ENCODE data around the gene DSC1. TPM values are rescaled to one million over a fixed set of nuclear protein-coding genes. Genes with fewer than 3 reads are reported as not detected.
A peak's percentile ranks its signal among the peaks of the same experiment; 100 is the strongest.

DSC1 gene
- total RNA-seq, 1 experiment from 2014 or later, result not detected

DNA sequence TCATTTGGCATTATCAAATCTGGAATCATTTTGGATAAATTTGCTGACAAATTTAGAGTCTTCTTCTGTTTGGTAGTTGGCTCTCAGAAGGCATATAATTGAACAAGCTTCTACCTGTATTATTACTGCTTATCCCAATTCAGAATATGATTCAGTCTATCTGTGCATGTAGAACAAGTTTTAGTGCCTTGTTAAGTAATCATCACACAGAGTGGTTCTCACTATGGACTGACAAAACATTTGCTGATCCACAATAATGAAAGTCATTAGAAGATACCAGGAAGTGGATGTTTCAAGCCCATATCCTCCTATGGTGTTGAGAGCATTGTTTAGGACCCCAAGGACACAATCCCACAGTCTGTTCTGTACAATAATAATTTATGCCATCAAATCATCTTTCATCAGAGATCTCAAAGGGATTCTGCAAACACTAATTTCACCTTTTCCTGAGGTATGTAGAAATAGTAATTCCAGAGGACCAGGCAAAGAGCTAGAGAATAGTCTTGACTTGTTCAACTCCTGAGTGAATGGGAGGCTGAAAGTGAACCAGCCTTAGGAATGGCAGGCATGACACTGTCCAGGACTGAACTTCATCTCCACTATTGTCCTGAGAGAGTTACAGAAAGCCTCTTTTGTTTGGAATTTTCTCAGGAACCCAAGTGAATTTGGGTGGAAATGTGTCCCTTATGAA is 29.6 kb upstream of the DSC1 start:
- H3K9me3 Mint-ChIP-seq, result peaks cover 10% of the 10 kb centered on the region
- no peak for TF ChIP-seq MYBL2 (CRISPR knock-in tag; IDR thresholded peaks at IDR 0.05)
- TF ChIP-seq, protein P1, sequence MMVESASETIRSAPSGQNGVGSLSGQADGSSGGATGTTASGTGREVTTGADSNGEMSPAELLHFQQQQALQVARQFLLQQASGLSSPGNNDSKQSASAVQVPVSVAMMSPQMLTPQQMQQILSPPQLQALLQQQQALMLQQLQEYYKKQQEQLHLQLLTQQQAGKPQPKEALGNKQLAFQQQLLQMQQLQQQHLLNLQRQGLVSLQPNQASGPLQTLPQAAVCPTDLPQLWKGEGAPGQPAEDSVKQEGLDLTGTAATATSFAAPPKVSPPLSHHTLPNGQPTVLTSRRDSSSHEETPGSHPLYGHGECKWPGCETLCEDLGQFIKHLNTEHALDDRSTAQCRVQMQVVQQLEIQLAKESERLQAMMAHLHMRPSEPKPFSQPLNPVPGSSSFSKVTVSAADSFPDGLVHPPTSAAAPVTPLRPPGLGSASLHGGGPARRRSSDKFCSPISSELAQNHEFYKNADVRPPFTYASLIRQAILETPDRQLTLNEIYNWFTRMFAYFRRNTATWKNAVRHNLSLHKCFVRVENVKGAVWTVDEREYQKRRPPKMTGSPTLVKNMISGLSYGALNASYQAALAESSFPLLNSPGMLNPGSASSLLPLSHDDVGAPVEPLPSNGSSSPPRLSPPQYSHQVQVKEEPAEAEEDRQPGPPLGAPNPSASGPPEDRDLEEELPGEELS (CRISPR knock-in tag; IDR thresholded peaks at IDR 0.05), result no peak
- H3K36me3 Mint-ChIP-seq, result no peaks in the 10 kb centered on the region
- ChIA-PET POLR2A (no interaction called here), CTCF (no interaction called here)
- no peak overlapping the region for H3K27ac Mint-ChIP-seq
- no peak for ATAC-seq
- peaks cover 31% of the 10 kb centered on the region for H3K4me1 Mint-ChIP-seq
- DNase-seq (ENCODE audit: low spot score), result no peak
- no peaks in the 10 kb centered on the region for H3K27me3 Mint-ChIP-seq (ENCODE audit: low read depth)
- no peak overlapping the region for H3K4me3 Mint-ChIP-seq

DNA sequence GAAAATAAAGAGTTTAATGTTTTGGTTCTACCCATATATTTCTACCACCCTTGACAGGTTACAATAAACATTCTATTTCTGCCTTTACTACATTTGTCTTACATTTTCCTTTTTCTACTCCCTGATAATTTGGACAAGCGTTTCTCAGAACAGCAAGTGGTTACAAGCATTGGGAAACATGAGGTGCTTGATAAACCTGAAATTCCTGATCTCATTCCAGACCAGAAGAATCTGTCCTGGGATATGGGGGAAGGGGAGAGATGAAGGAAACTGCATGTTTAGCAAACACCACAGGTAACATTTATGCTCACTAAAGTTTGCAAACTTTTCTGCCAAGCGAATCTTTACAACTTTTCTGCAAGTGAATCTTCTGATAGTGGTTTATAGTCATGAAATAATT is 28.3 kb upstream of the DSC1 start:
- CTCF ChIA-PET, result interaction anchor here (1.2 kb wide), 1 partner anchor 51 kb away, joined by 3 read pairs; no protein-coding TSS in a partner anchor
- no peak overlapping the region for H3K4me3 Mint-ChIP-seq

DNA sequence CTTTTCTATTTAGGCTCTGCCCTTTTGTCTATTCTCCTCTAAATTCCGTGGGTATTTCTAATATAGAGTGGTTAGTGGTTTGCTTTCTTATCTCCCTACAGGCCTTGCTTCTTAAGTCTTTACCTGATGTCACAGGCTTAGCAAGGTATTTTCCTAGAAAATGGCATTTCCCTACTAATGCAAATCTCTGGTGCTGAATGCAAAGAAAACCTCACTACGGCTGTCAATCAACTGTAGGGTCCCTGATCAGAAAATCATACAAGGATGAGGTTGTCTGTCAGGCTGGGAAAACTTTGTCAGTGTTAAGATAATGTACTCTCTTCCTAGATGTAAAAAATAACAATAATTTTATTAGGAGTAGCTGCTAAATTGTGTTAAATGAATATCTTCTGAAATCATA is 27.1 kb upstream of the DSC1 start:
- peak overlapping the region; percentile 60; the same call in 1 of the 2 replicates for H3K27ac Mint-ChIP-seq
- peaks cover 31% of the 10 kb centered on the region for H3K4me1 Mint-ChIP-seq
- H3K27me3 Mint-ChIP-seq (ENCODE audit: low read depth), result no peaks in the 10 kb centered on the region
- CTCF ChIA-PET, result no interaction called here
- no peaks in the 10 kb centered on the region for H3K36me3 Mint-ChIP-seq
- H3K9me3 Mint-ChIP-seq, result peaks cover 6% of the 10 kb centered on the region; the same call in 1 of the 2 replicates
- POLR2A ChIA-PET, result no interaction called here
- ATAC-seq (no peak), DNase-seq (ENCODE audit: low spot score) (no peak)
- no peak overlapping the region for H3K4me3 Mint-ChIP-seq
- TF ChIP-seq NFE2L1 (CRISPR knock-in tag; IDR thresholded peaks at IDR 0.05) (no peak), FOXJ3 (CRISPR knock-in tag; IDR thresholded peaks at IDR 0.05; ENCODE audit: borderline replicate concordance) (no peak)

More for the DNA sequence above, 28.3 kb upstream of the DSC1 start:
- Mint-ChIP-seq H3K9me3 (peaks cover 10% of the 10 kb centered on the region), H3K27me3 (ENCODE audit: low read depth) (no peaks in the 10 kb centered on the region), H3K27ac (peak overlapping the region; percentile 51), H3K36me3 (no peaks in the 10 kb centered on the region), H3K4me1 (peaks cover 31% of the 10 kb centered on the region)
- no peak for DNase-seq (ENCODE audit: low spot score)
- ATAC-seq, result peak; percentile 44
- POLR2A ChIA-PET, result interaction anchor here (0.6 kb wide), 1 partner anchor 9 kb away, joined by 3 read pairs; no protein-coding TSS in a partner anchor
- TF ChIP-seq, protein P2, sequence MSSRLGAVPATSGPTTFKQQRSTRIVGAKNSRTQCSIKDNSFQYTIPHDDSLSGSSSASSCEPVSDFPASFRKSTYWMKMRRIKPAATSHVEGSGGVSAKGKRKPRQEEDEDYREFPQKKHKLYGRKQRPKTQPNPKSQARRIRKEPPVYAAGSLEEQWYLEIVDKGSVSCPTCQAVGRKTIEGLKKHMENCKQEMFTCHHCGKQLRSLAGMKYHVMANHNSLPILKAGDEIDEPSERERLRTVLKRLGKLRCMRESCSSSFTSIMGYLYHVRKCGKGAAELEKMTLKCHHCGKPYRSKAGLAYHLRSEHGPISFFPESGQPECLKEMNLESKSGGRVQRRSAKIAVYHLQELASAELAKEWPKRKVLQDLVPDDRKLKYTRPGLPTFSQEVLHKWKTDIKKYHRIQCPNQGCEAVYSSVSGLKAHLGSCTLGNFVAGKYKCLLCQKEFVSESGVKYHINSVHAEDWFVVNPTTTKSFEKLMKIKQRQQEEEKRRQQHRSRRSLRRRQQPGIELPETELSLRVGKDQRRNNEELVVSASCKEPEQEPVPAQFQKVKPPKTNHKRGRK (CRISPR knock-in tag; IDR thresholded peaks at IDR 0.05; ENCODE audit: borderline replicate concordance), result no peak
- TF ChIP-seq, protein P3, sequence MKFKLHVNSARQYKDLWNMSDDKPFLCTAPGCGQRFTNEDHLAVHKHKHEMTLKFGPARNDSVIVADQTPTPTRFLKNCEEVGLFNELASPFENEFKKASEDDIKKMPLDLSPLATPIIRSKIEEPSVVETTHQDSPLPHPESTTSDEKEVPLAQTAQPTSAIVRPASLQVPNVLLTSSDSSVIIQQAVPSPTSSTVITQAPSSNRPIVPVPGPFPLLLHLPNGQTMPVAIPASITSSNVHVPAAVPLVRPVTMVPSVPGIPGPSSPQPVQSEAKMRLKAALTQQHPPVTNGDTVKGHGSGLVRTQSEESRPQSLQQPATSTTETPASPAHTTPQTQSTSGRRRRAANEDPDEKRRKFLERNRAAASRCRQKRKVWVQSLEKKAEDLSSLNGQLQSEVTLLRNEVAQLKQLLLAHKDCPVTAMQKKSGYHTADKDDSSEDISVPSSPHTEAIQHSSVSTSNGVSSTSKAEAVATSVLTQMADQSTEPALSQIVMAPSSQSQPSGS (CRISPR knock-in tag; IDR thresholded peaks at IDR 0.05; ENCODE audit: borderline replicate concordance, low read depth), result no peak
- TF ChIP-seq, protein P4, sequence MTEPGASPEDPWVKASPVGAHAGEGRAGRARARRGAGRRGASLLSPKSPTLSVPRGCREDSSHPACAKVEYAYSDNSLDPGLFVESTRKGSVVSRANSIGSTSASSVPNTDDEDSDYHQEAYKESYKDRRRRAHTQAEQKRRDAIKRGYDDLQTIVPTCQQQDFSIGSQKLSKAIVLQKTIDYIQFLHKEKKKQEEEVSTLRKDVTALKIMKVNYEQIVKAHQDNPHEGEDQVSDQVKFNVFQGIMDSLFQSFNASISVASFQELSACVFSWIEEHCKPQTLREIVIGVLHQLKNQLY (CRISPR knock-in tag; IDR thresholded peaks at IDR 0.05), result no peak

DNA sequence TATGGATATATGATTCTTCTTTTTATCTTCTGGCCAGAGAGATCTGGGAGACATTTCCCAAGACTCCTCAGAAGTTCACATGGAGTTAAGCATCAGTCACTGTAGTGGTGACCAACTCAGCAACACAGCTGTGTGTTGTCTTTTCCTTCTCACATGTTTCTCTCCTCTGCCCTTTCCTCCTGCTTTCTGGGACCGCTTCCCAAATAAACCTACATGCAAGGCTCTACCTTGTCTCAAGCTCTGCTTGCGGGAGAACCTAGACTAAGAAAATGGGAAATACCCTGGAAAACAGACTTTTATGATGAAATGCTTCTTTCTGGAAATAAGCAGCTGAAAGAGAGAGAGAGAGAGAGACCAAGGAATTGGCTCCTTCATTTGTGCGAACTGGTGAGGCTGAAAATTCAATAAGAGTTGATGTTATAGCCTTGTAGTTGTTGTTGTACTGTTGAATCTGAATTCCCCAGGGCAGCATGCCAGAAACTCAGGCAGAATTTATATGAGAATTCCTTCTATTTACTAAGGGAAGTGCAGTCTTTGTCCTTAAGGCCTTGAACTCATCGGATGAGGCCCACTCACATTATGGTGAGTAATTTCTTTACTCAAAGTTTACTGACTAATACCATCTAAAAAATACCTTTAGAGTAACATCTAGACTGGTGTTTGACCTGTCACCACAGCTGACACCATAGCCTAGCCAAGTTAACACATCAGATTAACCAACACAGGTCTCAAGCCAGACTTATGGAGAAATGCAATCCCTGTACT is 22.7 kb upstream of the DSC1 start:
- no peaks in the 10 kb centered on the region for H3K27me3 Mint-ChIP-seq (ENCODE audit: low read depth)
- no peak overlapping the region for H3K4me3 Mint-ChIP-seq
- peaks cover 4% of the 10 kb centered on the region for H3K9me3 Mint-ChIP-seq
- ChIA-PET CTCF (no interaction called here), POLR2A (no interaction called here)
- DNase-seq (ENCODE audit: low spot score) (no peak), ATAC-seq (no peak)
- H3K27ac Mint-ChIP-seq, result no peak overlapping the region
- H3K36me3 Mint-ChIP-seq, result no peaks in the 10 kb centered on the region
- peaks cover 11% of the 10 kb centered on the region for H3K4me1 Mint-ChIP-seq
- TF ChIP-seq SOX15 (CRISPR knock-in tag; IDR thresholded peaks at IDR 0.05), result no peak
- no peak for TF ChIP-seq ZNF317 (CRISPR knock-in tag; IDR thresholded peaks at IDR 0.05; ENCODE audit: borderline replicate concordance, low read depth)
- TF ChIP-seq, protein P5, sequence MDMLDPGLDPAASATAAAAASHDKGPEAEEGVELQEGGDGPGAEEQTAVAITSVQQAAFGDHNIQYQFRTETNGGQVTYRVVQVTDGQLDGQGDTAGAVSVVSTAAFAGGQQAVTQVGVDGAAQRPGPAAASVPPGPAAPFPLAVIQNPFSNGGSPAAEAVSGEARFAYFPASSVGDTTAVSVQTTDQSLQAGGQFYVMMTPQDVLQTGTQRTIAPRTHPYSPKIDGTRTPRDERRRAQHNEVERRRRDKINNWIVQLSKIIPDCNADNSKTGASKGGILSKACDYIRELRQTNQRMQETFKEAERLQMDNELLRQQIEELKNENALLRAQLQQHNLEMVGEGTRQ (CRISPR knock-in tag; IDR thresholded peaks at IDR 0.05), result no peak
- TF ChIP-seq ETV6 (CRISPR knock-in tag; IDR thresholded peaks at IDR 0.05), result no peak
- TF ChIP-seq CREM (CRISPR knock-in tag; IDR thresholded peaks at IDR 0.05), result no peak
- TF ChIP-seq ZNF671 (CRISPR knock-in tag; IDR thresholded peaks at IDR 0.05), result no peak
- no peak for TF ChIP-seq SMAD3 (CRISPR knock-in tag; IDR thresholded peaks at IDR 0.05; ENCODE audit: borderline replicate concordance)
- TF ChIP-seq JUN (CRISPR knock-in tag; IDR thresholded peaks at IDR 0.05), result no peak
- no peak for TF ChIP-seq ZNF232 (CRISPR knock-in tag; IDR thresholded peaks at IDR 0.05)
